Calu3 (cell line): ENCODE measurements around the gene PDE4B. TPM values are rescaled to one million over a fixed set of nuclear protein-coding genes. Genes with fewer than 3 reads are reported as not detected.

Experiments
- BruUV-seq: library from RNA; stranded (reverse); fragments of 400-500 nt; replicated peaks from 2 replicates; lab custom pipeline; 2021; lab: Mats Ljungman, UMichigan
- CTCF ChIA-PET: fragments of 300-600 bp; sonication (Branson Sonifier 250); formaldehyde crosslinking; loops from one replicate; lab custom pipeline; 2022; ENCODE audit warnings: antibody characterized with exemption; lab: Charles Lee
- DNase-seq: peaks from one replicate; pipeline ENCODE4 v3.0.0; 2022
- H3K27ac Mint-ChIP-seq: one replicate; pipeline ENCODE4 v1.8.0; 2022; ENCODE audit warnings: mixed read lengths; ENCODE audit not compliant: unreplicated experiment
- H3K27me3 Mint-ChIP-seq: one replicate; pipeline ENCODE4 v1.8.0; 2022; ENCODE audit warnings: mixed read lengths; ENCODE audit not compliant: unreplicated experiment
- H3K36me3 Mint-ChIP-seq: one replicate; pipeline ENCODE4 v1.8.0; 2022; ENCODE audit warnings: mild to moderate bottlenecking, moderate library complexity, mixed read lengths; ENCODE audit not compliant: insufficient read depth, unreplicated experiment
- H3K4me1 Mint-ChIP-seq: one replicate; pipeline ENCODE4 v1.8.0; 2022; ENCODE audit warnings: mild to moderate bottlenecking, low read depth, mixed read lengths; ENCODE audit not compliant: unreplicated experiment
- H3K4me3 Mint-ChIP-seq: one replicate; pipeline ENCODE4 v1.8.0; 2022; ENCODE audit warnings: mild to moderate bottlenecking, low read depth, moderate library complexity, mixed read lengths; ENCODE audit not compliant: unreplicated experiment
- H3K9me3 Mint-ChIP-seq: one replicate; pipeline ENCODE4 v1.8.0; 2022; ENCODE audit warnings: low read depth, mixed read lengths; ENCODE audit not compliant: unreplicated experiment
- intact Hi-C: fragments of 100-400 bp; cut with micrococcal nuclease; formaldehyde crosslinking; loops from one replicate; pipeline ENCODE4 v1.10.0; 2022; ENCODE audit not compliant: unreplicated experiment
- total RNA-seq: library from RNA; stranded (reverse); gene quantifications from 2 replicates; pipeline ENCODE4 v1.2.3, GENCODE V29; 2022
- TF ChIP-seq, protein P1 (sequence below): fragments of 200-600 bp; IDR thresholded peaks from one replicate; pipeline ENCODE4 v1.8.0; 2022; ENCODE audit warnings: antibody characterized with exemption; ENCODE audit not compliant: unreplicated experiment

PDE4B gene
- total RNA-seq, 1 experiment from 2014 or later = 2.9 TPM

DNA sequence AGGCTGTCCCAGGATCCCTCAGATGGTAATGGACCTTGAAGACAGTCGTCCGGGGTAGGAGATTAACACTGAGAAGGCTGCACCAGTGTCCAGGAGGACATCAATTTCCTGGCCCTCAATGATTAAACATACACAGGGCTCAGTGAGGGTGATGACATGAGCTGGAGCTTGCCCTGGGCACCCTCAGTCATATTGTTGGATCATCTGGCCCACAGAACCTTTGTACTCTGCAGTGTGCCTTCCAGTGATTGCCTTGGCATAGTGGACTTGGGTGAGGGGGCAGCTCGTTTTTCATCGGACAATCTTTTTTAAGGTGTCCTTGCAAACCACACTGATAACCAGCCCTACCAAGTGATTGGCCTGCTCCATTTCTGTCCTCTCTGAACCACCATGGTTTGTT lies 630.1 kb downstream of the PDE4B start:
- intact Hi-C loops = no loop called here
- CTCF ChIA-PET = no interaction called here
- Mint-ChIP-seq H3K4me1 (no peaks in the 10 kb centered on the region), H3K4me3 (no peak overlapping the region), H3K9me3 (peaks cover 9% of the 10 kb centered on the region), H3K27me3 (no peaks in the 10 kb centered on the region), H3K36me3 (no peaks in the 10 kb centered on the region), H3K27ac (no peak overlapping the region)
- no peak for DNase-seq
- BruUV-seq = no TSS peak
- TF ChIP-seq, protein P1, sequence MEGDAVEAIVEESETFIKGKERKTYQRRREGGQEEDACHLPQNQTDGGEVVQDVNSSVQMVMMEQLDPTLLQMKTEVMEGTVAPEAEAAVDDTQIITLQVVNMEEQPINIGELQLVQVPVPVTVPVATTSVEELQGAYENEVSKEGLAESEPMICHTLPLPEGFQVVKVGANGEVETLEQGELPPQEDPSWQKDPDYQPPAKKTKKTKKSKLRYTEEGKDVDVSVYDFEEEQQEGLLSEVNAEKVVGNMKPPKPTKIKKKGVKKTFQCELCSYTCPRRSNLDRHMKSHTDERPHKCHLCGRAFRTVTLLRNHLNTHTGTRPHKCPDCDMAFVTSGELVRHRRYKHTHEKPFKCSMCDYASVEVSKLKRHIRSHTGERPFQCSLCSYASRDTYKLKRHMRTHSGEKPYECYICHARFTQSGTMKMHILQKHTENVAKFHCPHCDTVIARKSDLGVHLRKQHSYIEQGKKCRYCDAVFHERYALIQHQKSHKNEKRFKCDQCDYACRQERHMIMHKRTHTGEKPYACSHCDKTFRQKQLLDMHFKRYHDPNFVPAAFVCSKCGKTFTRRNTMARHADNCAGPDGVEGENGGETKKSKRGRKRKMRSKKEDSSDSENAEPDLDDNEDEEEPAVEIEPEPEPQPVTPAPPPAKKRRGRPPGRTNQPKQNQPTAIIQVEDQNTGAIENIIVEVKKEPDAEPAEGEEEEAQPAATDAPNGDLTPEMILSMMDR = no peak
